ENCODE results near the gene LCN6. TPM values are rescaled to one million over a fixed set of nuclear protein-coding genes. Genes with fewer than 3 reads are reported as not detected.

Gene LCN6
- polyA plus RNA-seq, 3 donors = not detected

DNA sequence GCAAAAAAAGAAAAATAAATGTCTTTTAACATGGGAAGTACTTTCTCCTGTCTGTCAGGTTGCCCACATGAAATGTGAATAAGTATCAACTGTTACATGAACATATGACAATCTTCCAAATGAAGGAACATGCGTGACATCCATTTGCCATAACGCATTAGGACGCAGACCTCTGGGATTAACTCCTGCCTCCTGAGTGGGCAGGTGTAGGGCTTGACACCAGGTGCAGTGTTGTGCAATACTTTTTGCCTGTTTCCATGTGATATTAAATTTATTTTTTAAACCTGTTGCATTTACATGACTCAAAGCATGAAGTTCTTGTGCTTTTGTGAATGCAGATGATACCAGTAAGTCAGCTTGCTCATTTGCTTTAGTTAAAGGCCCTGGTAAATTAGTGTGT is 34.1 kb upstream of the LCN6 start:
- Histone ChIP-seq H3K27me3 (ENCODE audit: control insufficient read depth in 2 of 2, insufficient read depth in 2 of 2, low read length in 2 of 2) (no peaks in the 10 kb centered on the region), H3K9me3 (replicated peaks in 1 of 2; ENCODE audit: control insufficient read depth in 1 of 2, insufficient read depth in 1 of 2, low read length in 2 of 2) (no peaks in the 10 kb centered on the region), H3K79me2 (ENCODE audit: insufficient read depth, low read length) (no peaks in the 10 kb centered on the region), H3K4me1 (ENCODE audit: control insufficient read depth in 1 of 2, insufficient read depth in 2 of 2, low read length in 2 of 2) (no peaks in the 10 kb centered on the region), H3K36me3 (replicated peaks in 1 of 2; ENCODE audit: control insufficient read depth in 1 of 2, insufficient read depth in 2 of 2, low read length in 2 of 2) (no peaks in the 10 kb centered on the region), H4K20me1 (ENCODE audit: insufficient read depth, low read length) (no peaks in the 10 kb centered on the region), H3K4me3 (replicated peaks in 1 of 3; ENCODE audit: low read depth in 2 of 3, low read length in 3 of 3) (no peak overlapping the region), H3K4me2 (replicated peaks; ENCODE audit: extremely low read depth, low read length, poor library complexity, severe bottlenecking) (no peak overlapping the region), H3K9ac (ENCODE audit: insufficient read depth, low read length, poor library complexity, severe bottlenecking) (no peak overlapping the region), H2AFZ (ENCODE audit: insufficient read depth, low read depth, low read length, poor library complexity, severe bottlenecking) (no peak overlapping the region), H3K27ac (ENCODE audit: low read depth in 1 of 2, low read length in 2 of 2) (no peak overlapping the region)
- no peaks in the 10 kb centered on the region for H3K9me3 Mint-ChIP-seq
- no peak for DNase-seq
- peaks cover under 1% of the 10 kb centered on the region for H3K4me1 Mint-ChIP-seq
- intact Hi-C loops (cut with micrococcal nuclease) = loop anchor here in 1 of 2 donors (10.0 kb wide), 1 partner anchor 282 kb away; no protein-coding TSS in a partner anchor
- H3K27ac Mint-ChIP-seq = no peak overlapping the region
- WGBS (ENCODE audit: insufficient coverage) = no CpG with 5 or more reads among the region's 3 CpGs
- H3K36me3 Mint-ChIP-seq = no peaks in the 10 kb centered on the region
- H3K27me3 Mint-ChIP-seq (ENCODE audit: low read depth in 3 of 3) = peaks cover 6 to 20% (median 9%) of the 10 kb centered on the region in 3 donors
- TF ChIP-seq, protein P1, sequence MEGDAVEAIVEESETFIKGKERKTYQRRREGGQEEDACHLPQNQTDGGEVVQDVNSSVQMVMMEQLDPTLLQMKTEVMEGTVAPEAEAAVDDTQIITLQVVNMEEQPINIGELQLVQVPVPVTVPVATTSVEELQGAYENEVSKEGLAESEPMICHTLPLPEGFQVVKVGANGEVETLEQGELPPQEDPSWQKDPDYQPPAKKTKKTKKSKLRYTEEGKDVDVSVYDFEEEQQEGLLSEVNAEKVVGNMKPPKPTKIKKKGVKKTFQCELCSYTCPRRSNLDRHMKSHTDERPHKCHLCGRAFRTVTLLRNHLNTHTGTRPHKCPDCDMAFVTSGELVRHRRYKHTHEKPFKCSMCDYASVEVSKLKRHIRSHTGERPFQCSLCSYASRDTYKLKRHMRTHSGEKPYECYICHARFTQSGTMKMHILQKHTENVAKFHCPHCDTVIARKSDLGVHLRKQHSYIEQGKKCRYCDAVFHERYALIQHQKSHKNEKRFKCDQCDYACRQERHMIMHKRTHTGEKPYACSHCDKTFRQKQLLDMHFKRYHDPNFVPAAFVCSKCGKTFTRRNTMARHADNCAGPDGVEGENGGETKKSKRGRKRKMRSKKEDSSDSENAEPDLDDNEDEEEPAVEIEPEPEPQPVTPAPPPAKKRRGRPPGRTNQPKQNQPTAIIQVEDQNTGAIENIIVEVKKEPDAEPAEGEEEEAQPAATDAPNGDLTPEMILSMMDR (IDR thresholded peaks at IDR 0.05) = no peak
- H3K4me3 Mint-ChIP-seq = no peak overlapping the region

DNA sequence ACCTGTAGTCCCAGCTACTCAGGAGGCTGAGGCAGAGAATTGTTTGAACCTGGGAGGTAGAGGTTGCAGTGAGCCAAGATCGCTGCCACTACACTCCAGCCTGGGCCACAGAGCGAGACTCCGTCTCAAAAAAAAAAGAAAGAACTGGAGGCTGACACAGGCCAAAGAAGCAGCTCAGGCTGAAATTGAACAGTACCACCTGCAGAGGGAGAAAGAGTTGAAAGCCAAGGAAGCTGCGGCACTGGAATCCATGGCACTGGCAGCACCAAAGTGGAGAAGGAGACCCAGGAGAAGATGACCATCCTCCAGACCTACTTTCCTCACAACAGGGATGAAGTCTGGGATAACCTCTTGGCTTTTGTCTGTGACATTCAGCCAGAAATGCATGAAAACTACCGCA is 31.5 kb upstream of the LCN6 start:
- Histone ChIP-seq H3K79me2 (ENCODE audit: insufficient read depth, low read length) (no peaks in the 10 kb centered on the region), H3K36me3 (replicated peaks in 1 of 2; ENCODE audit: control insufficient read depth in 1 of 2, insufficient read depth in 2 of 2, low read length in 2 of 2) (no peaks in the 10 kb centered on the region), H2AFZ (ENCODE audit: insufficient read depth, low read depth, low read length, poor library complexity, severe bottlenecking) (no peak overlapping the region), H3K4me2 (replicated peaks; ENCODE audit: extremely low read depth, low read length, poor library complexity, severe bottlenecking) (no peak overlapping the region), H3K9me3 (replicated peaks in 1 of 2; ENCODE audit: control insufficient read depth in 1 of 2, insufficient read depth in 1 of 2, low read length in 2 of 2) (no peaks in the 10 kb centered on the region), H3K27ac (ENCODE audit: low read depth in 1 of 2, low read length in 2 of 2) (no peak overlapping the region), H3K9ac (ENCODE audit: insufficient read depth, low read length, poor library complexity, severe bottlenecking) (no peak overlapping the region), H3K4me1 (ENCODE audit: control insufficient read depth in 1 of 2, insufficient read depth in 2 of 2, low read length in 2 of 2) (no peaks in the 10 kb centered on the region), H3K4me3 (replicated peaks in 1 of 3; ENCODE audit: low read depth in 2 of 3, low read length in 3 of 3) (no peak overlapping the region), H3K27me3 (ENCODE audit: control insufficient read depth in 2 of 2, insufficient read depth in 2 of 2, low read length in 2 of 2) (no peaks in the 10 kb centered on the region), H4K20me1 (ENCODE audit: insufficient read depth, low read length) (no peaks in the 10 kb centered on the region)
- WGBS (ENCODE audit: insufficient coverage) = 74% methylated on average over 4 of the region's 5 CpGs
- no peaks in the 10 kb centered on the region for H3K9me3 Mint-ChIP-seq
- H3K27ac Mint-ChIP-seq = no peak overlapping the region
- H3K4me1 Mint-ChIP-seq = no peaks in the 10 kb centered on the region
- intact Hi-C loops (cut with micrococcal nuclease) = loop anchor here in 1 of 2 donors (10.0 kb wide), 1 partner anchor 285 kb away; no protein-coding TSS in a partner anchor
- peaks cover 6 to 20% (median 11%) of the 10 kb centered on the region in 3 donors for H3K27me3 Mint-ChIP-seq (ENCODE audit: low read depth in 3 of 3)
- no peak for DNase-seq
- H3K36me3 Mint-ChIP-seq = no peaks in the 10 kb centered on the region
- no peak overlapping the region for H3K4me3 Mint-ChIP-seq
- TF ChIP-seq, protein P1 (IDR thresholded peaks at IDR 0.05) = no peak

All from CD14-positive monocyte (primary cell).